Endothelial cell of umbilical vein (primary cell): Measurements from ENCODE around the gene CHEK2. TPM values are rescaled to one million over a fixed set of nuclear protein-coding genes. Genes with fewer than 3 reads are reported as not detected.

ENCODE experiments used
- BruUV-seq: library from RNA; stranded (reverse); fragments of 400-500 nt; replicated peaks from 2 replicates; lab custom pipeline; 2021; lab: Mats Ljungman, UMichigan
- CTCF ChIA-PET: fragments of 300-600, 350-600 bp; sonication (Branson Sonifier 250); formaldehyde crosslinking; loops from one replicate; lab custom pipeline; 2021; ENCODE audit warnings: antibody characterized with exemption, inconsistent platforms; lab: Charles Lee
- POLR2A ChIA-PET: fragments of 300-600, 350-600 bp; sonication (Branson Sonifier 250); formaldehyde crosslinking; loops from one replicate; lab custom pipeline; 2021; ENCODE audit warnings: antibody characterized with exemption, inconsistent platforms; lab: Charles Lee
- DNase-seq: peaks from one replicate; pipeline ENCODE4 v3.0.0-alpha.2; 2011; ENCODE audit warnings: low read depth, low spot score
- FAIRE-seq: peaks from 2 replicates; lab custom pipeline; 2011; peaks lifted over from hg19 to GRCh38; lab: Jason Lieb, UNC
- H2AFZ ChIP-seq: 2 replicates; pipeline ENCODE4 v1.6.0; 2012; ENCODE audit warnings: low read depth, low read length, control low read depth, inconsistent platforms
- H3K27ac ChIP-seq: 2 replicates; pipeline ENCODE4 v1.5.1; 2011; ENCODE audit warnings: low read depth, mild to moderate bottlenecking, control low read depth, low read length, moderate library complexity; ENCODE audit not compliant: insufficient read depth
- H3K27me3 ChIP-seq, 2 experiments: 2 replicates each; pipeline versions ENCODE4 v1.6.0 to v1.6.1; 2011; ENCODE audit warnings: low read length in 2 of 2, mixed read lengths in 1 of 2; ENCODE audit not compliant: control insufficient read depth in 2 of 2, insufficient read depth in 2 of 2
- H3K36me3 ChIP-seq, 2 experiments: 2 replicates in 1 of 2; 3 replicates in 1 of 2; pipeline ENCODE4 v1.5.1; 2011; ENCODE audit warnings: low read length in 2 of 2, mild to moderate bottlenecking in 1 of 2, moderate library complexity in 1 of 2; ENCODE audit not compliant: control insufficient read depth in 2 of 2, insufficient read depth in 2 of 2; ENCODE audit errors: extremely low read depth in 1 of 2
- H3K4me1 ChIP-seq: 3 replicates; pipeline ENCODE4 v1.5.1; 2011; ENCODE audit warnings: mild to moderate bottlenecking, low read length; ENCODE audit not compliant: control insufficient read depth, insufficient read depth; ENCODE audit errors: extremely low read depth
- H3K4me2 ChIP-seq: 2 replicates; pipeline ENCODE4 v1.6.1; 2011; ENCODE audit warnings: low read length, control low read depth, mixed read lengths; ENCODE audit not compliant: insufficient read depth
- H3K4me3 ChIP-seq, 3 experiments: fragments of 200-600 bp in 1 of 3; sonication (generic), shearing (Covaris generic) in 1 of 3; replicated peaks in 1 of 3; 2 replicates each; pipeline ENCODE4 v1.5.1; 2011 to 2016; ENCODE audit warnings: control low read depth in 3 of 3, low read length in 3 of 3, mild to moderate bottlenecking in 2 of 3, inconsistent platforms in 1 of 3, low read depth in 1 of 3, moderate library complexity in 1 of 3; ENCODE audit not compliant: insufficient read depth in 1 of 3
- H3K79me2 ChIP-seq: 2 replicates; pipeline ENCODE4 v1.6.0; 2012; ENCODE audit warnings: low read length, inconsistent platforms; ENCODE audit not compliant: control insufficient read depth, insufficient read depth
- H3K9ac ChIP-seq: replicated peaks from 2 replicates; pipeline ENCODE3; 2011; ENCODE audit warnings: low read length, control low read depth; ENCODE audit not compliant: insufficient read depth; ENCODE audit errors: extremely low read depth
- H3K9me1 ChIP-seq: replicated peaks from 3 replicates; pipeline ENCODE4 v1.6.0; 2011; ENCODE audit warnings: mild to moderate bottlenecking, low read length; ENCODE audit not compliant: control insufficient read depth, insufficient read depth; ENCODE audit errors: extremely low read depth
- H3K9me3 ChIP-seq: replicated peaks from 2 replicates; pipeline ENCODE4 v1.5.1; 2012; ENCODE audit warnings: low read length, inconsistent platforms; ENCODE audit not compliant: control insufficient read depth, insufficient read depth
- H4K20me1 ChIP-seq: replicated peaks from 2 replicates; pipeline ENCODE3; 2011; ENCODE audit warnings: mild to moderate bottlenecking, low read length; ENCODE audit not compliant: control insufficient read depth, insufficient read depth; ENCODE audit errors: extremely low read depth
- EZH2 ChIP-seq: IDR thresholded peaks from 2 replicates; pipeline ENCODE4 v1.6.1; 2012; ENCODE audit warnings: borderline replicate concordance, low read depth, mild to moderate bottlenecking, moderate library complexity, low read length, inconsistent platforms; ENCODE audit not compliant: severe bottlenecking
- FOS ChIP-seq: IDR thresholded peaks from 2 replicates; pipeline ENCODE4 v1.6.1; 2011; ENCODE audit warnings: mild to moderate bottlenecking, low read length, moderate library complexity, borderline replicate concordance; ENCODE audit not compliant: insufficient read depth
- GATA2 ChIP-seq: IDR thresholded peaks from 2 replicates; pipeline ENCODE4 v1.7.0; 2011; ENCODE audit warnings: low read depth, mild to moderate bottlenecking, moderate library complexity, mixed read lengths, low read length; ENCODE audit not compliant: insufficient read length, insufficient read depth
- JUN ChIP-seq: IDR thresholded peaks from 2 replicates; pipeline ENCODE4 v1.6.1; 2011; ENCODE audit warnings: borderline replicate concordance, low read depth; ENCODE audit not compliant: insufficient read length, insufficient read depth
- MYC ChIP-seq: IDR thresholded peaks from one replicate; pipeline ENCODE4 v1.6.1; 2011; ENCODE audit warnings: mild to moderate bottlenecking, low read depth, low read length
- POLR2A ChIP-seq: IDR thresholded peaks from 2 replicates; pipeline ENCODE4 v1.6.1; 2012; ENCODE audit warnings: low read depth, mild to moderate bottlenecking, control low read depth, low read length
- POLR2AphosphoS5 ChIP-seq: IDR thresholded peaks from 2 replicates; pipeline ENCODE4 v1.6.1; 2012; ENCODE audit warnings: low read depth, mild to moderate bottlenecking, control low read depth, low read length, moderate library complexity; ENCODE audit not compliant: insufficient read depth
- dilution Hi-C: fragments of 300-500 bp; cut with MboI; formaldehyde crosslinking; loops from one replicate; pipeline ENCODE4 v1.15.0; 2019; ENCODE audit warnings: low sequenced_read_pairs; ENCODE audit not compliant: extremely low pct_ligation_motif_present
- intact Hi-C: fragments of 100-400 bp; cut with micrococcal nuclease; formaldehyde crosslinking; loops from one replicate; pipeline ENCODE4 v1.10.0; 2022
- polyA plus RNA-seq, 4 experiments: library from polyadenylated mRNA; depleted of rRNA in 3 of 4; stranded (reverse) in 3 of 4; unstranded in 1 of 4; fragments of >200 nt; gene quantifications; 2 replicates each; pipeline versions ENCODE4 v1.2.1 to v1.2.3, GENCODE V29; 2011 to 2012; ENCODE audit warnings: missing spikeins in 1 of 4
- total RNA-seq: library from RNA; stranded (reverse); gene quantifications from 2 replicates; pipeline ENCODE4 v1.2.3, GENCODE V29; 2021
- TF ChIP-seq, protein P1 (sequence below): IDR thresholded peaks from 2 replicates; pipeline ENCODE4 v1.6.1; 2011; ENCODE audit not compliant: insufficient read depth, insufficient read length
- TF ChIP-seq, protein P2 (sequence below), 2 donors: IDR thresholded peaks; 1 replicate in 1 of 2; 2 replicates in 1 of 2; pipeline ENCODE4 v1.5.1; 2011; ENCODE audit warnings: low read length in 2 of 2, mild to moderate bottlenecking in 2 of 2, moderate library complexity in 2 of 2, control low read depth in 1 of 2, inconsistent platforms in 1 of 2, low read depth in 1 of 2; ENCODE audit not compliant: insufficient read depth in 1 of 2; ENCODE audit errors: extremely low read depth in 1 of 2

The CHEK2 gene
- total and polyA plus RNA-seq, 2 donors (not counting 3 experiments of a cell fraction or from before 2014, with no cell fraction given), result 24.6 to 24.9 TPM

DNA sequence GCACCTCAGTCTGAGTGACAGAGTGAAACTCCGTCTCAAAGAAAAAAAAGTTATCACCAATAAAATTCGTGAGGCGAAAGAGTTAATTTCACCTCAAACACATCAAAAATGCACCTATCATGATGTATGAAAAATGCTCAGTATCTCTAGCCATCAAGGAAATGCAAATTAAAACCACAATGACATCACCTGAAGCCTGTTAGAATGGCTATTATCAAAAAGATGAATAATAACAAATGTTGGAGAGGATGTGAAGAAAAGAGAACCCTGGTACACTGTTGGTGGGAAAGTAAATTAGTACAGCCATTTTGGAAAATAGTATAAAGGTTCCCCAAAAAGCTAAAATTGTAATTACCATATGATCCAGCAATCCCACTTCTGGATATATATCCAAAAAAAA is 23.6 kb downstream of the CHEK2 start:
- DNase-seq, result no peak
- Histone ChIP-seq H3K9me3 (no peaks in the 10 kb centered on the region), H3K4me3 (no peak overlapping the region), H3K9ac (no peak overlapping the region), H3K36me3 (peaks cover 0 to 4% of the 10 kb centered on the region in 2 experiments), H2AFZ (no peak overlapping the region), H3K27me3 (no peaks in the 10 kb centered on the region), H3K4me1 (no peaks in the 10 kb centered on the region), H3K4me2 (no peak overlapping the region), H3K9me1 (no peaks in the 10 kb centered on the region), H3K27ac (no peak overlapping the region), H4K20me1 (no peaks in the 10 kb centered on the region), H3K79me2 (no peaks in the 10 kb centered on the region)
- TF ChIP-seq EZH2 (no peak), GATA2 (no peak), MYC (no peak), JUN (no peak), FOS (no peak), POLR2AphosphoS5 (no peak), POLR2A (no peak)
- TF ChIP-seq, protein P1, sequence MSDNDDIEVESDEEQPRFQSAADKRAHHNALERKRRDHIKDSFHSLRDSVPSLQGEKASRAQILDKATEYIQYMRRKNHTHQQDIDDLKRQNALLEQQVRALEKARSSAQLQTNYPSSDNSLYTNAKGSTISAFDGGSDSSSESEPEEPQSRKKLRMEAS, result no peak
- TF ChIP-seq, protein P2, sequence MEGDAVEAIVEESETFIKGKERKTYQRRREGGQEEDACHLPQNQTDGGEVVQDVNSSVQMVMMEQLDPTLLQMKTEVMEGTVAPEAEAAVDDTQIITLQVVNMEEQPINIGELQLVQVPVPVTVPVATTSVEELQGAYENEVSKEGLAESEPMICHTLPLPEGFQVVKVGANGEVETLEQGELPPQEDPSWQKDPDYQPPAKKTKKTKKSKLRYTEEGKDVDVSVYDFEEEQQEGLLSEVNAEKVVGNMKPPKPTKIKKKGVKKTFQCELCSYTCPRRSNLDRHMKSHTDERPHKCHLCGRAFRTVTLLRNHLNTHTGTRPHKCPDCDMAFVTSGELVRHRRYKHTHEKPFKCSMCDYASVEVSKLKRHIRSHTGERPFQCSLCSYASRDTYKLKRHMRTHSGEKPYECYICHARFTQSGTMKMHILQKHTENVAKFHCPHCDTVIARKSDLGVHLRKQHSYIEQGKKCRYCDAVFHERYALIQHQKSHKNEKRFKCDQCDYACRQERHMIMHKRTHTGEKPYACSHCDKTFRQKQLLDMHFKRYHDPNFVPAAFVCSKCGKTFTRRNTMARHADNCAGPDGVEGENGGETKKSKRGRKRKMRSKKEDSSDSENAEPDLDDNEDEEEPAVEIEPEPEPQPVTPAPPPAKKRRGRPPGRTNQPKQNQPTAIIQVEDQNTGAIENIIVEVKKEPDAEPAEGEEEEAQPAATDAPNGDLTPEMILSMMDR (IDR thresholded peaks at IDR 0.05; ENCODE audit: extremely low read depth in 1 of 2, insufficient read depth in 1 of 2, low read depth in 1 of 2, low read length in 2 of 2), result no peak
- intact Hi-C loops (no loop called here), dilution Hi-C loops (no loop called here)
- CTCF ChIA-PET, result no interaction called here
- FAIRE-seq, result no peak
- POLR2A ChIA-PET, result no interaction called here
- BruUV-seq, result no TSS peak
